A549 (cell line): ENCODE measurements around the gene LSP1.

Experiments used
- MYC ChIP-seq: IDR thresholded peaks from 2 replicates; pipeline ENCODE4 v1.6.1; 2012; ENCODE audit warnings: mild to moderate bottlenecking, inconsistent platforms, low read length, improper control_type of control experiment, borderline replicate concordance
- TF ChIP-seq, protein P1 (sequence below): IDR thresholded peaks from 2 replicates; pipeline ENCODE4 v1.6.1; 2012

DNA sequence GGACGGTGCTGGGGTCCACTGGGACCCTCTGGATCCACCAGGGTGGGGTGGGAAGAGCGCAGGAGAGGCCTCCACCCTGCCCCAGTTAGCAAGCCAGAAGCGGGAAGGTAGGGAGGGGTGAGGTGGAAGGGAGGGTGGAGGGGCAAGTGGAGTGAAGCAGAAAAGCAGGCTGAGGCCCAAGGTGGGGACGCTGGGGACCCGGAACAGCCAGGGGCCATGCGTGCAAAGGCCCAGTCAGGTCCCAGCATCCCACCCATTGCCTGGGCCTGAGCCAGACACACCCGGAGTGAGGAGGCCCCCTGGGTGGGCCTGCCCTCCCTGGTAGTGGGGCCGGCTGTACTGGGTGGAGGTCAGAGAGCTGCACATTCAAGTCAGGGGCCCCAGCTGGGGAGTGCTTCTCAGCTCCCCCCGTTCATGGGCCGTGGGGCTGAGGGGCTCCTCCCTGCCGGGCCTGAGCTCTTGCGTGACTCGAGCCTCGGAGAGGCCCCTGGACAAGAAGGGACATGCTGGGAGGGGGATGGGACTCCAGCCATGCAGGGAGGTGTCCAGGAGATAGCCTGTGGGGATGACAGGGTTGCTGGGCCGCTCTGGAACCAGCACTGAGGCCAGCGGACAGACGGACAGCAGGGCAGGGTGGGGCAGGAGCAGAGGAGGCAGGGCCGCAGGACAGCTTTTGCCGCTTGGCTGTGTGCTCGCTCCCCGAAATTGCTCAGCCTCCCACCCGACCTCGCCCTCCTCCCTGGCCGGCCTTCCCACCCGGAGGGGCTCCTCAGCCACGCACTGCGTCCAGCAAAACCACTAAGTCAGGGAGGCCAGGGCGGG lies 74.4 kb downstream of the LSP1 start:
- no peak for TF ChIP-seq MYC
- TF ChIP-seq, protein P1, sequence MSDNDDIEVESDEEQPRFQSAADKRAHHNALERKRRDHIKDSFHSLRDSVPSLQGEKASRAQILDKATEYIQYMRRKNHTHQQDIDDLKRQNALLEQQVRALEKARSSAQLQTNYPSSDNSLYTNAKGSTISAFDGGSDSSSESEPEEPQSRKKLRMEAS = no peak
